ENCODE results near the gene YPEL2.

- TF ChIP-seq FOXJ3 (CRISPR knock-in tag; IDR thresholded peaks at IDR 0.05) (no peak), CTCF (IDR thresholded peaks at IDR 0.05) (no peak), TAF1 (IDR thresholded peaks at IDR 0.05; ENCODE audit: borderline replicate concordance, low read depth, low read length) (no peak), YY1 (IDR thresholded peaks at IDR 0.05; ENCODE audit: low read depth) (no peak), POLR2AphosphoS5 (IDR thresholded peaks at IDR 0.05; ENCODE audit: low read depth, low read length) (no peak), GATA2 (CRISPR knock-in tag; IDR thresholded peaks at IDR 0.05) (no peak), GABPA (IDR thresholded peaks at IDR 0.05; ENCODE audit: low read depth) (no peak)
Observed at GRCh38 chr17:59401274-59401673, 69.8 kb downstream of the YPEL2 start.

Measured in SK-N-SH (cell line).